Sigmoid colon (tissue), 4 donors: Measurements from ENCODE around the gene SLC9A9.

Source experiments
- EP300 ChIP-seq, 4 donors: sonication (generic); formaldehyde crosslinking; IDR thresholded peaks; one replicate each; pipeline ENCODE4 v1.6.1; 2017; ENCODE audit warnings: antibody characterized with exemption in 4 of 4
- POLR2A ChIP-seq, 2 donors: fragments of 450-650 bp; IDR thresholded peaks; one replicate each; pipeline ENCODE4 v1.6.1; 2016; ENCODE audit warnings: antibody characterized with exemption in 2 of 2, mild to moderate bottlenecking in 2 of 2, moderate library complexity in 2 of 2
- POLR2AphosphoS5 ChIP-seq, 4 donors: sonication (generic); formaldehyde crosslinking; IDR thresholded peaks; one replicate each; pipeline ENCODE4 v1.6.1; 2017; ENCODE audit warnings: antibody characterized with exemption in 4 of 4
- TF ChIP-seq, protein P1 (sequence below), 4 experiments: fragments of 450-650 bp in 3 of 4; fragments of 200-600 bp in 1 of 4; IDR thresholded peaks; one replicate each; pipeline ENCODE4 v1.5.1; 2016 to 2019; ENCODE audit warnings: antibody characterized with exemption in 4 of 4, mild to moderate bottlenecking in 3 of 4, moderate library complexity in 2 of 4

DNA sequence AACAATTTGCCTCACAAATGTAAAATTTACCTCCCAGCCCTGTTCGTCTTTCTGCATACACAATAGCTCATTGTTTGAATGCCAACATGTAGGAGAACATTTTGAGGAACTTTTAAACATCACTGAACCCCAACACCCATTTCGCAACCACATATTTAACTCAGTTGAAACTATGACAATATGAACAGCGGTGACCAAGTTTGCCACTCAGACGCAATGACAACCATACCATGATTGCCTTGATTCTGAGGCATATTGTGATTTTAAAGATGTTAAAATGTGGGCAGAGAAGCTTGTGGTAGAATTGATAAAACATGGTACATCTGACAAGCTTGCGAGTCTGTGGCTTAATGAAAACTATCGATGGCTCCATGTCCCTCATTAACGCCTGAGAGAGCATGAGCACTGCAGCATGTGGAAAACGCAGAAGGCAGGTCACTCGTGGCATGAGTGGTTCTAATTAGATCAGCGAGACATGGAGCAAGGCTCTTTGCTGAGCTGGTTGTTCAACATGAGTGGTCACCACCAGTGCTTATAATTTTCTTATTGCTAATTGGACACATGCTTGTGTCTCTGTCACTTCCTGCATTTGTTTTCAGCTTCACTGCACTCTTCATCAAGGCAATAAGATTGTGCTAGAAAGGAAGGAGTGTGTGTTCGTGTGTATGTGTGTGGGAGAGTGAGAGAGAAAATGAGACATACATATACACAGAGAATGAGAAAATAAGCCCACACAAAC, 611.9 kb downstream of the SLC9A9 start:
- TF ChIP-seq, protein P1, sequence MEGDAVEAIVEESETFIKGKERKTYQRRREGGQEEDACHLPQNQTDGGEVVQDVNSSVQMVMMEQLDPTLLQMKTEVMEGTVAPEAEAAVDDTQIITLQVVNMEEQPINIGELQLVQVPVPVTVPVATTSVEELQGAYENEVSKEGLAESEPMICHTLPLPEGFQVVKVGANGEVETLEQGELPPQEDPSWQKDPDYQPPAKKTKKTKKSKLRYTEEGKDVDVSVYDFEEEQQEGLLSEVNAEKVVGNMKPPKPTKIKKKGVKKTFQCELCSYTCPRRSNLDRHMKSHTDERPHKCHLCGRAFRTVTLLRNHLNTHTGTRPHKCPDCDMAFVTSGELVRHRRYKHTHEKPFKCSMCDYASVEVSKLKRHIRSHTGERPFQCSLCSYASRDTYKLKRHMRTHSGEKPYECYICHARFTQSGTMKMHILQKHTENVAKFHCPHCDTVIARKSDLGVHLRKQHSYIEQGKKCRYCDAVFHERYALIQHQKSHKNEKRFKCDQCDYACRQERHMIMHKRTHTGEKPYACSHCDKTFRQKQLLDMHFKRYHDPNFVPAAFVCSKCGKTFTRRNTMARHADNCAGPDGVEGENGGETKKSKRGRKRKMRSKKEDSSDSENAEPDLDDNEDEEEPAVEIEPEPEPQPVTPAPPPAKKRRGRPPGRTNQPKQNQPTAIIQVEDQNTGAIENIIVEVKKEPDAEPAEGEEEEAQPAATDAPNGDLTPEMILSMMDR (IDR thresholded peaks at IDR 0.05), result no peak
- no peak for TF ChIP-seq EP300 (IDR thresholded peaks at IDR 0.05)
- TF ChIP-seq POLR2A (IDR thresholded peaks at IDR 0.05), result no peak
- TF ChIP-seq POLR2AphosphoS5 (IDR thresholded peaks at IDR 0.05), result no peak
